Vagina (tissue), 2 donors: ENCODE results near the gene KRTAP29-1. TPM values are rescaled to one million over a fixed set of nuclear protein-coding genes. Genes with fewer than 3 reads are reported as not detected.

Experiments used
- DNase-seq, 2 donors: peaks; one replicate each; pipeline ENCODE4 v3.0.0-alpha.2; 2017; ENCODE audit errors: extremely low spot score in 2 of 2
- H3K27ac ChIP-seq: fragments of 200-600 bp; sonication (generic); one replicate; pipeline ENCODE4 v1.5.1; 2019
- H3K27me3 ChIP-seq: fragments of 200-600 bp; sonication (generic); one replicate; pipeline ENCODE4 v1.5.1; 2019
- H3K36me3 ChIP-seq, 2 donors: fragments of 200-600 bp; sonication (generic); one replicate each; pipeline ENCODE4 v1.5.1; 2017 to 2019
- H3K4me1 ChIP-seq: fragments of 200-600 bp; sonication (generic); one replicate; pipeline ENCODE4 v1.5.1; 2019
- H3K4me3 ChIP-seq, 2 donors: fragments of 200-600 bp; sonication (generic); 1 replicate in 1 of 2; 2 replicates in 1 of 2; pipeline ENCODE4 v1.5.1; 2016 to 2019
- H3K9me3 ChIP-seq: fragments of 200-600 bp; sonication (generic); one replicate; pipeline ENCODE4 v1.5.1; 2019
- CTCF ChIP-seq, 3 experiments: fragments of 450-650 bp in 2 of 3; fragments of 200-600 bp in 1 of 3; sonication (generic) in 1 of 3; IDR thresholded peaks; one replicate each; pipeline ENCODE4 v1.5.1; 2017 to 2019; ENCODE audit warnings: antibody characterized with exemption in 3 of 3, mild to moderate bottlenecking in 2 of 3, moderate library complexity in 2 of 3
- POLR2A ChIP-seq, 2 donors: fragments of 450-650 bp; IDR thresholded peaks; one replicate each; pipeline ENCODE4 v1.6.1; 2017; ENCODE audit warnings: antibody characterized with exemption in 2 of 2, mild to moderate bottlenecking in 2 of 2, moderate library complexity in 2 of 2
- POLR2AphosphoS5 ChIP-seq, 2 donors: sonication (generic); formaldehyde crosslinking; IDR thresholded peaks; one replicate each; pipeline ENCODE4 v1.9.0; 2017; ENCODE audit warnings: antibody characterized with exemption in 2 of 2, mild to moderate bottlenecking in 2 of 2, low read depth in 1 of 2; ENCODE audit not compliant: insufficient read depth in 1 of 2
- intact Hi-C: fragments of 100-400 bp; cut with DNase I; formaldehyde crosslinking; loops from one replicate; pipeline ENCODE4 v1.15.1; 2023
- total RNA-seq: library from RNA; depleted of rRNA; stranded (reverse); fragments of >200 nt; gene quantifications from one replicate; pipeline ENCODE4 v1.2.3, GENCODE V29; 2016

KRTAP29-1 gene
- total RNA-seq, 1 donor from 2014 or later, result not detected

GRCh38 chr17:41343029-41343428 is 40.4 kb upstream of the KRTAP29-1 start:
- no peaks in the 10 kb centered on the region for H3K9me3 ChIP-seq
- DNase-seq, result no peak
- H3K27ac ChIP-seq, result no peak overlapping the region
- intact Hi-C loops, result no loop called here
- H3K36me3 ChIP-seq, result no peaks in the 10 kb centered on the region
- peaks cover 19% of the 10 kb centered on the region for H3K4me1 ChIP-seq
- H3K27me3 ChIP-seq, result no peaks in the 10 kb centered on the region
- H3K4me3 ChIP-seq, result no peak overlapping the region
- TF ChIP-seq CTCF (IDR thresholded peaks at IDR 0.05) (no peak), POLR2A (IDR thresholded peaks at IDR 0.05) (no peak)

- Histone ChIP-seq H3K4me3 (no peak overlapping the region), H3K27me3 (no peaks in the 10 kb centered on the region), H3K27ac (no peak overlapping the region), H3K36me3 (no peaks in the 10 kb centered on the region), H3K4me1 (peaks cover 19% of the 10 kb centered on the region), H3K9me3 (no peaks in the 10 kb centered on the region)
- no peak for TF ChIP-seq POLR2AphosphoS5 (IDR thresholded peaks at IDR 0.05; ENCODE audit: insufficient read depth in 1 of 2, low read depth in 1 of 2)
- no peak for TF ChIP-seq POLR2A (IDR thresholded peaks at IDR 0.05)
- TF ChIP-seq CTCF (IDR thresholded peaks at IDR 0.05), result no peak
- DNase-seq, result no peak
- intact Hi-C loops, result no loop called here
These were observed 38.5 kb upstream of the KRTAP29-1 start for GRCh38 chr17:41340934-41341861.

GRCh38 chr17:41340494-41340893 is 37.8 kb upstream of the KRTAP29-1 start:
- Histone ChIP-seq H3K4me3 (no peak overlapping the region), H3K9me3 (no peaks in the 10 kb centered on the region), H3K4me1 (peaks cover 21% of the 10 kb centered on the region), H3K27ac (no peak overlapping the region), H3K27me3 (no peaks in the 10 kb centered on the region), H3K36me3 (no peaks in the 10 kb centered on the region)
- TF ChIP-seq POLR2AphosphoS5 (IDR thresholded peaks at IDR 0.05; ENCODE audit: insufficient read depth in 1 of 2, low read depth in 1 of 2) (no peak), POLR2A (IDR thresholded peaks at IDR 0.05) (no peak), CTCF (IDR thresholded peaks at IDR 0.05) (no peak)
- intact Hi-C loops, result no loop called here
- DNase-seq, result no peak

- DNase-seq, result no peak
- no peak overlapping the region for H3K4me3 ChIP-seq
- H3K4me1 ChIP-seq, result peaks cover 29% of the 10 kb centered on the region
- H3K36me3 ChIP-seq, result no peaks in the 10 kb centered on the region
- no peaks in the 10 kb centered on the region for H3K9me3 ChIP-seq
- H3K27me3 ChIP-seq, result no peaks in the 10 kb centered on the region
- intact Hi-C loops, result no loop called here
- H3K27ac ChIP-seq, result peak overlapping the region; percentile 50
- TF ChIP-seq POLR2A (IDR thresholded peaks at IDR 0.05) (no peak), CTCF (IDR thresholded peaks at IDR 0.05) (no peak), POLR2AphosphoS5 (IDR thresholded peaks at IDR 0.05; ENCODE audit: insufficient read depth in 1 of 2, low read depth in 1 of 2) (no peak)
These were observed 37.0 kb upstream of the KRTAP29-1 start for GRCh38 chr17:41339571-41340172.
